Astrocyte of the cerebellum (primary cell): ENCODE results near the gene UTP20.

ENCODE experiments used
- DNase-seq: peaks from one replicate; pipeline ENCODE4 v3.0.0-alpha.2; 2011; ENCODE audit warnings: low read depth
- H3K4me3 ChIP-seq: 2 replicates; pipeline ENCODE4 v1.5.1; 2011; ENCODE audit warnings: mild to moderate bottlenecking, low read depth, low read length, moderate library complexity
- CTCF ChIP-seq: IDR thresholded peaks from 2 replicates; pipeline ENCODE4 v1.5.1; 2012; ENCODE audit warnings: low read length, low read depth, moderate library complexity, mild to moderate bottlenecking; ENCODE audit errors: missing control alignments
- in situ Hi-C: cut with HindIII; loops from 2 replicates; pipeline ENCODE4 v1.10.0; 2017; ENCODE audit warnings: low sequenced_read_pairs

UTP20 gene

GRCh38 chr12:101436136-101436535, 156.2 kb downstream of the UTP20 start:
- TF ChIP-seq CTCF = no peak
- in situ Hi-C loops = no loop called here
- DNase-seq = no peak

More at GRCh38 chr12:101436136-101436535, 156.2 kb downstream of the UTP20 start:
- H3K4me3 ChIP-seq = no peak overlapping the region
